Measurements from ENCODE around the gene IAPP.

DNA sequence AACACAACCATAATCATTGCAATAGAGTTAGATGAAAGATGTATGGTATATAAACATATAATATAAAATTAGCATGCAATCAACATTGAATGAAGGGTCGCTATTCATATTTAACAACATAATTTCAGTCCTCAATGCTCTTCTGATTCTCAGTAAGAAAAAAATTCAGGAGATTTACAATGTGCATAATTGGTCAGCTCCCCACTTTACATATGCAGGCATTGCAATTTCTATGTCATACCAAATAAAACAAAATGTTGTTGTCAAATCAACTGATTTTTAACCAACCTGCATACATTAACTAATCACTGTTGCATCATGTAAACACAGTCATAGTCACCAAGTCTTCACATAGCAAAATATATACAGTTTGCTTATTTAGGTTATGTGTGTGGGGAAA, 32.8 kb upstream of the IAPP start:
- no peak for TF ChIP-seq POLR2A (IDR thresholded peaks at IDR 0.05)
- no peak for TF ChIP-seq CTCF (IDR thresholded peaks at IDR 0.05)

All from body of pancreas (tissue), 4 donors.